ENCODE data around the gene GRB7. TPM values are rescaled to one million over a fixed set of nuclear protein-coding genes. Genes with fewer than 3 reads are reported as not detected.
"Not testable (repeated sequence)": the region's sequence is repeated elsewhere in the genome, so short reads cannot be mapped to it uniquely, and the experiment has no call there.

Gene GRB7
- total RNA-seq, 1 donor from 2014 or later, result 25.0 TPM

DNA sequence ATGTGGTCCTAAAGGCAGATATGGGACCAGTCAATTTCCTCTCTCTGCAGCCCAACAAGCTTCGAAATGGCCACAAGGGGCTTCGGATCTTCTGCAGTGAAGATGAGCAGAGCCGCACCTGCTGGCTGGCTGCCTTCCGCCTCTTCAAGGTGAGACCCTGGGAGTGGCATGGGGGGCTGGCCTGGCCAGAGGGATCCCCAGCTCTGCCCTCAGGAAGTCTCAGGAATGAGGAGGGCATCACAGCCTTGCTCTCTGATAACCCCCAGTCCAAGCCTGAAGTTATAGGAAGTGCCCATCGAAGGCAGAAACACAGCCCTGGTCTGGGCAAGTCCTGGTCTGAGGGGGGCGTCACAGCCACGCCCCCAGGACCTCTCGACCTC lies 7.1 kb downstream of the GRB7 start:
- Histone ChIP-seq H3K4me1 (peaks cover under 1% of the 10 kb centered on the region), H3K4me3 (no peak overlapping the region), H3K36me3 (peaks cover 11% of the 10 kb centered on the region), H3K9me3 (no peaks in the 10 kb centered on the region), H3K27me3 (peaks cover 5% of the 10 kb centered on the region), H3K27ac (no peak overlapping the region)
- intact Hi-C loops (cut with DNase I), result no loop called here
- ATAC-seq (no peak), DNase-seq (peak; percentile 43)
- TF ChIP-seq, protein P1, sequence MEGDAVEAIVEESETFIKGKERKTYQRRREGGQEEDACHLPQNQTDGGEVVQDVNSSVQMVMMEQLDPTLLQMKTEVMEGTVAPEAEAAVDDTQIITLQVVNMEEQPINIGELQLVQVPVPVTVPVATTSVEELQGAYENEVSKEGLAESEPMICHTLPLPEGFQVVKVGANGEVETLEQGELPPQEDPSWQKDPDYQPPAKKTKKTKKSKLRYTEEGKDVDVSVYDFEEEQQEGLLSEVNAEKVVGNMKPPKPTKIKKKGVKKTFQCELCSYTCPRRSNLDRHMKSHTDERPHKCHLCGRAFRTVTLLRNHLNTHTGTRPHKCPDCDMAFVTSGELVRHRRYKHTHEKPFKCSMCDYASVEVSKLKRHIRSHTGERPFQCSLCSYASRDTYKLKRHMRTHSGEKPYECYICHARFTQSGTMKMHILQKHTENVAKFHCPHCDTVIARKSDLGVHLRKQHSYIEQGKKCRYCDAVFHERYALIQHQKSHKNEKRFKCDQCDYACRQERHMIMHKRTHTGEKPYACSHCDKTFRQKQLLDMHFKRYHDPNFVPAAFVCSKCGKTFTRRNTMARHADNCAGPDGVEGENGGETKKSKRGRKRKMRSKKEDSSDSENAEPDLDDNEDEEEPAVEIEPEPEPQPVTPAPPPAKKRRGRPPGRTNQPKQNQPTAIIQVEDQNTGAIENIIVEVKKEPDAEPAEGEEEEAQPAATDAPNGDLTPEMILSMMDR (IDR thresholded peaks at IDR 0.05), result no peak

DNA sequence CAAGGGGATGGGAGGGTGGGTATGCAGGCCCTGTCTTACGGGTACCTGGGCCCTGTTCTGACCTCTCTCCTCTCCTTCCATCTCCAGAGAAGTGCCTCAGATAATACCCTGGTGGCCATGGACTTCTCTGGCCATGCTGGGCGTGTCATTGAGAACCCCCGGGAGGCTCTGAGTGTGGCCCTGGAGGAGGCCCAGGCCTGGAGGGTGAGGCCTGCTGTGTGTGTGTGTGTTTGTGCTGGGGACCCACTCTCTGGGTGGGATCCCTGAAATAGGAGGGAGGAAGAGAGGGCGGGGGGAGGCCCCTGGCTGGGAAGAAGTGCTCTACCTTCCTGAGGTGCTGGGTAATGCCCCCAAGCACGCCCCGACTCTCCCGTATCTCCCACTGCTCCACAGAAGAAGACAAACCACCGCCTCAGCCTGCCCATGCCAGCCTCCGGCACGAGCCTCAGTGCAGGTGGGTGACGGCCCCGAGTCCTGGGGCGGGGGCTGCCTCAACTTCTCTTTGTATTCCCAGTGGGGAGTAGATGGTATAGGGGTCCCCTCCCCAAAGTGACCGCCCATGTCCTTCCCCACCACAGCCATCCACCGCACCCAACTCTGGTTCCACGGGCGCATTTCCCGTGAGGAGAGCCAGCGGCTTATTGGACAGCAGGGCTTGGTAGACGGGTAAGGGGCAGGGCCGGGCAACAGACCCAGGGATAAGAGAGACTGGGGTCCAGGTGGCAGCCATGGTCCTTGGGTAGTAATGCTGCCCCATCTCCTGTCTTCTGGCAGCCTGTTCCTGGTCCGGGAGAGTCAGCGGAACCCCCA lies 7.8 kb downstream of the GRB7 start:
- H3K4me1 ChIP-seq, result no peaks in the 10 kb centered on the region
- intact Hi-C loops (cut with DNase I), result no loop called here
- no peak overlapping the region for H3K4me3 ChIP-seq
- H3K36me3 ChIP-seq, result peaks cover 11% of the 10 kb centered on the region
- no peaks in the 10 kb centered on the region for H3K9me3 ChIP-seq
- TF ChIP-seq, protein P1 (IDR thresholded peaks at IDR 0.05), result no peak
- H3K27ac ChIP-seq, result no peak overlapping the region
- ATAC-seq (no peak), DNase-seq (peak; percentile 63)
- no peaks in the 10 kb centered on the region for H3K27me3 ChIP-seq

DNA sequence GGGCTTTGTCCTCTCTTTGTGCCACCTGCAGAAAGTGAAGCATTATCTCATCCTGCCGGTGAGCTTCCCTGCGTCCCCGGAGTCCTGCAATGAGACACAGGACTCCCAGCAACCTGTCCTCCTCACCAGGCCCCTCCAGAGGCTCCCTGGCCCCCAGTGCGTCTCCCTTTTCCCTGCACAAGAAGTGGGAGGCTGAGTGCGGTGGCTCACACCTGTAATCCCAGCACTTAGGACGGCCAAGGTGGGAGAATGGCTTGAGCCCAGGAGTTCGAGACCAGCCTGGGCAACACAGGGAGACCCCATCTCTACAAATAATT lies 8.4 kb downstream of the GRB7 start:
- TF ChIP-seq, protein P1 (IDR thresholded peaks at IDR 0.05), result no peak
- no peak for DNase-seq
- no peaks in the 10 kb centered on the region for H3K4me1 ChIP-seq

DNA sequence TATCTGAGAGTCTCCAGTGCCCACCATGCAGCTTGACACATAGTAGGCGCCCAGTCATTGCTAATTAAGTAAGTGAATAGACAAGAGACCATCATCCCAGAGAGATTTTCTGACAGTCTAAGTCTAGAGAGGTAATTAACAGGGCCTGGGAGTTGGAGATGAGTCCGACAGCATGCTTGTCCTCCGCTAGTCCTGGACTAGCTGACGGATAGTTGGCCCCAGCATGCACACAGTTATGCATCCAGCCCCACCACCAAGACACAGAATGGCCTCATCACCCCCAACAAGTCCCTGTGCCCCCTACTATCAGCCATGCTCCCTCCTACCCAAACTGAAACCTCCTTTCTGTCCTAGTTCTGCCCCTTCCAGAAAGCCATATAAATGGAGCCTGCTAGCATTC lies 10.0 kb downstream of the GRB7 start:
- no peaks in the 10 kb centered on the region for H3K4me1 ChIP-seq
- H3K9me3 ChIP-seq, result no peaks in the 10 kb centered on the region
- no peak overlapping the region for H3K27ac ChIP-seq
- TF ChIP-seq, protein P1 (IDR thresholded peaks at IDR 0.05), result no peak
- no peak for ATAC-seq
- H3K36me3 ChIP-seq, result peaks cover 6% of the 10 kb centered on the region
- intact Hi-C loops (cut with DNase I), result no loop called here
- no peaks in the 10 kb centered on the region for H3K27me3 ChIP-seq
- H3K4me3 ChIP-seq, result no peak overlapping the region
- no peak for DNase-seq

More for the DNA sequence above, 8.4 kb downstream of the GRB7 start:
- no peaks in the 10 kb centered on the region for H3K27me3 ChIP-seq
- no peak overlapping the region for H3K27ac ChIP-seq
- no peak overlapping the region for H3K4me3 ChIP-seq
- intact Hi-C loops (cut with DNase I), result no loop called here
- no peaks in the 10 kb centered on the region for H3K9me3 ChIP-seq
- no peak for ATAC-seq
- H3K36me3 ChIP-seq, result peaks cover 11% of the 10 kb centered on the region

DNA sequence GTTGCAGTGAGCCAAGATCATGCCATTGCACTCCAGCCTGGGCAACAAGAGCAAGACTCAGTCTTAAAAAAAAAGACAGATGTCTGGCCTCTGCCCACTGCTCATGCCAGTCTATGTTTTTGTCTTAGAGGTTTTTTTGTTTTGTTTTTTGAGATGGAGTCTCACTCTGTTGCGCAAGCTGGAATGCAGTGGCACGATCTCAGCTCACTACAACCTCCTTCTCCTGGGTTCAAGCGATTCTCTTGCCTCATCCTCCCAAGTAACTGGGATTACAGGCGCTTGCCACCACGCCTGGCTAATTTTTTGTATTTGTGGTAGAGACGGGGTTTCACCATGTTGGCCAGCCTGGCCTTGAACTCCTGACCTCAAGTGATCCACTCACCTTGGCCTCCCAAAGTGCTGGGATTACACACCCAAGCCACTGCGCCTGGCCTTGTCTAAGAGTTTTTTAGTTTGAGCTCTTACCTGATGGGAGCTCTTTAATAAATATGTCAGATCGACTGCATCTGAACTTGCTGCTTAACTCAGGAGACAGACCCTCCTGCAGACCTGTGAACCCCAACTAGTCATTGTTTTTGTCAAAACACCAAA lies 10.8 kb downstream of the GRB7 start:
- H3K4me3 ChIP-seq; H3K27me3 ChIP-seq; H3K4me1 ChIP-seq; intact Hi-C loops (cut with DNase I); H3K9me3 ChIP-seq; DNase-seq; H3K27ac ChIP-seq; H3K36me3 ChIP-seq; ATAC-seq: not testable (repeated sequence)
